SK-N-SH (cell line): Measurements from ENCODE around the gene MACROD1. TPM values are rescaled to one million over a fixed set of nuclear protein-coding genes. Genes with fewer than 3 reads are reported as not detected.

Source experiments
- CTCF ChIA-PET: fragments of 300-600, 350-600 bp; formaldehyde crosslinking; extraction: SDS; loops from one replicate; lab custom pipeline; 2021; lab: Yijun Ruan, JAX
- POLR2A ChIA-PET: fragments of 350-600 bp; sonication (Branson Sonifier 250); formaldehyde crosslinking; extraction: SDS; loops from one replicate; lab custom pipeline; 2020; ENCODE audit warnings: antibody characterized with exemption, inconsistent platforms; lab: Yijun Ruan, JAX
- DNase-seq: peaks from one replicate; pipeline ENCODE4 v3.0.0; 2012
- H2AFZ ChIP-seq: fragments of 200-600 bp; sonication (generic); 2 replicates; pipeline ENCODE4 v1.8.1; 2016; ENCODE audit warnings: antibody characterized with exemption, mild to moderate bottlenecking, low read depth
- H3F3A ChIP-seq: fragments of 200-600 bp; sonication (generic); replicated peaks from 2 replicates; pipeline ENCODE3; 2016; ENCODE audit warnings: antibody characterized with exemption, mild to moderate bottlenecking; ENCODE audit not compliant: insufficient read depth
- H3K27ac ChIP-seq, 2 experiments: fragments of 200-500 bp in 1 of 2; fragments of 200-600 bp in 1 of 2; sonication (Bioruptor generic) in 1 of 2; sonication (generic), shearing (Covaris generic) in 1 of 2; 2 replicates each; pipeline versions ENCODE4 v1.5.1 to v1.6.1; 2014 to 2016; ENCODE audit warnings: low read depth in 2 of 2, inconsistent platforms in 1 of 2, low read length in 1 of 2, mild to moderate bottlenecking in 1 of 2, mixed read lengths in 1 of 2
- H3K27me3 ChIP-seq: fragments of 200-600 bp; sonication (generic), shearing (Covaris generic); 2 replicates; pipeline ENCODE4 v1.6.1; 2016; ENCODE audit warnings: mixed run types; ENCODE audit not compliant: insufficient read depth
- H3K36me3 ChIP-seq, 2 experiments: fragments of 200-500 bp in 1 of 2; fragments of 200-600 bp in 1 of 2; sonication (Bioruptor generic) in 1 of 2; sonication (generic) in 1 of 2; replicated peaks in 1 of 2; 2 replicates each; pipeline versions ENCODE3 to v1.5.1; 2014 to 2016; ENCODE audit warnings: low read length in 1 of 2, mild to moderate bottlenecking in 1 of 2; ENCODE audit not compliant: insufficient read depth in 2 of 2, control insufficient read depth in 1 of 2
- H3K4me1 ChIP-seq, 2 experiments: fragments of 200-500 bp in 1 of 2; fragments of 200-600 bp in 1 of 2; sonication (Bioruptor generic) in 1 of 2; sonication (generic), shearing (Covaris generic) in 1 of 2; 2 replicates each; pipeline versions ENCODE4 v1.5.1 to v1.6.1; 2014 to 2016; ENCODE audit warnings: low read depth in 1 of 2, low read length in 1 of 2, mixed run types in 1 of 2; ENCODE audit not compliant: insufficient read depth in 2 of 2, control insufficient read depth in 1 of 2
- H3K4me2 ChIP-seq: fragments of 200-600 bp; sonication (generic), shearing (Covaris generic); 2 replicates; pipeline ENCODE4 v1.6.1; 2017; ENCODE audit warnings: mixed run types
- H3K4me3 ChIP-seq, 2 experiments: fragments of 200-500 bp in 1 of 2; fragments of 200-600 bp in 1 of 2; sonication (Bioruptor generic) in 1 of 2; sonication (generic), shearing (Covaris generic) in 1 of 2; 2 replicates each; pipeline versions ENCODE4 v1.5.1 to v1.8.1; 2014 to 2016; ENCODE audit warnings: low read depth in 2 of 2, inconsistent platforms in 1 of 2, low read length in 1 of 2, mild to moderate bottlenecking in 1 of 2, mixed read lengths in 1 of 2, moderate library complexity in 1 of 2
- H3K79me2 ChIP-seq: fragments of 200-600 bp; sonication (generic); 2 replicates; pipeline ENCODE4 v1.8.1; 2017; ENCODE audit warnings: mild to moderate bottlenecking; ENCODE audit not compliant: insufficient read depth
- H3K9ac ChIP-seq: fragments of 200-600 bp; sonication (generic); 2 replicates; pipeline ENCODE4 v1.6.1; 2017; ENCODE audit warnings: mixed run types
- H3K9me2 ChIP-seq: fragments of 200-600 bp; sonication (generic); 2 replicates; pipeline ENCODE4 v1.6.1; 2017; ENCODE audit warnings: mixed run types
- H3K9me3 ChIP-seq: fragments of 200-600 bp; sonication (generic); 2 replicates; pipeline ENCODE4 v1.6.1; 2017; ENCODE audit warnings: mixed run types, mild to moderate bottlenecking, moderate library complexity
- H4K20me1 ChIP-seq: fragments of 200-600 bp; sonication (generic); 2 replicates; pipeline ENCODE4 v1.6.1; 2017; ENCODE audit warnings: mild to moderate bottlenecking, mixed run types; ENCODE audit not compliant: insufficient read depth
- CHD2 ChIP-seq: fragments of 150-350 bp; IDR thresholded peaks from 2 replicates; pipeline ENCODE4 v1.6.1; 2018; ENCODE audit warnings: low read length; ENCODE audit not compliant: partially characterized antibody
- EP300 ChIP-seq, 2 experiments: IDR thresholded peaks; 2 replicates each; pipeline versions ENCODE4 v1.4.0 to v1.6.1; 2012; ENCODE audit warnings: borderline replicate concordance in 1 of 2, low read depth in 1 of 2, low read length in 1 of 2
- FOSL2 ChIP-seq: IDR thresholded peaks from 2 replicates; pipeline ENCODE4 v1.4.0; 2012; ENCODE audit warnings: low read depth, mild to moderate bottlenecking, moderate library complexity, borderline replicate concordance
- POLR2AphosphoS5 ChIP-seq: IDR thresholded peaks from 2 replicates; pipeline ENCODE4 v1.6.1; 2012; ENCODE audit warnings: low read depth, low read length
- RCOR1 ChIP-seq: fragments of 150-350 bp; IDR thresholded peaks from 2 replicates; pipeline ENCODE4 v1.6.1; 2017; ENCODE audit warnings: antibody characterized with exemption, low read length
- RXRA ChIP-seq: IDR thresholded peaks from 2 replicates; pipeline ENCODE4 v1.4.0; 2012; ENCODE audit warnings: low read depth, mild to moderate bottlenecking, borderline replicate concordance
- TCF12 ChIP-seq: IDR thresholded peaks from 2 replicates; pipeline ENCODE4 v1.4.0; 2012
- YY1 ChIP-seq: IDR thresholded peaks from 2 replicates; pipeline ENCODE4 v1.4.0; 2012; ENCODE audit warnings: low read depth, mild to moderate bottlenecking
- WGBS: methylation state at CpG from one replicate; pipeline ENCODE4 v1.1.6; 2017; ENCODE audit warnings: low lambda C conversion rate; 5-methylcytosine and 5-hydroxymethylcytosine counted together
- polyA plus RNA-seq, 3 experiments: library from polyadenylated mRNA; depleted of rRNA; stranded (reverse); fragments of >200 nt; gene quantifications; 2 replicates each; pipeline ENCODE4 v1.2.3, GENCODE V29; 2012
- TF ChIP-seq, protein P1 (sequence below): IDR thresholded peaks from 2 replicates; pipeline ENCODE4 v1.4.0; 2012; ENCODE audit warnings: low read depth, borderline replicate concordance
- TF ChIP-seq, protein P2 (sequence below): IDR thresholded peaks from 2 replicates; pipeline ENCODE4 v1.4.0; 2012; ENCODE audit warnings: low read depth, borderline replicate concordance
- TF ChIP-seq, protein P3 (sequence below): fragments of 150-350 bp; IDR thresholded peaks from 2 replicates; pipeline ENCODE4 v1.6.1; 2017; ENCODE audit warnings: antibody characterized with exemption, low read length, low read depth, borderline replicate concordance
- TF ChIP-seq, protein P4 (sequence below): IDR thresholded peaks from 2 replicates; pipeline ENCODE4 v1.4.0; 2012; ENCODE audit warnings: low read depth
- TF ChIP-seq, protein P5 (sequence below): IDR thresholded peaks from 2 replicates; pipeline ENCODE4 v1.6.1; 2012; ENCODE audit warnings: mild to moderate bottlenecking, low read depth, low read length, moderate library complexity

MACROD1 gene
- polyA plus RNA-seq, 1 of the 3 experiments (the other 2 are of a cell fraction): 49.1 TPM

DNA sequence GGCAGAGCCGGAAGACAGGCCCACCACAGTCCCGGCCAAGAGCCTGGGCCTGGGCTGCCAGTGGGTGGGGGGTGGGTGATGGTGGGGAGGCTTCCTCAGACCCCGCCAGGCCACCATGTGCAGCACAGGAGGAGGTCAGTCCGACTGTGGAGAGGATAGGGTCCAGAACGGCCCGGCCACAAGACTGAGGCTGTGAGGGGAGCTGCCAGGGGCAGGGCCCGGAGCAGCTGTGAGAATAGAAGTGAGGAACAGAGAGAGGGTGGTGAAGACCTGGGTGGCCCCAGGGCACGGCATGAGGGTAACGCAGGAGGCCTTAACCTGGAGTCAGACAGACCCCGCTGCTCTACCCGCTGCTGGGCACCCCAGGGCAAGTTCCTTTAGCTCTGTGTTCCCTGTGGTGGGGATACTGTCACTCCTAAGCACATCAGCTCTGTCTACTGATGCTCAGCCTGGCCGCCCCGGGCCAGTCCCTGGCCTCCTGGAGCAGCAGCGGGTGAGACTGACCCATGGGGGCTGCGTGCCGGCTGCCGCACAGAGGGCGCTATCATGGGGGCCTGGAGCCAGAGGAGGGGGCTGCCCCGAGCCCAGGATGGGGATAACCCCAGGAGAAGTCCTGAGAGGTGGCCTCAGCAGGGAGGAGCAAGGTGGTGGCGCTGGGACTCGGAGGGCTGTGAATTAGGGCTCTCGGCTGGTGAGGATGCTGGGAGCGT, 42.3 kb upstream of the MACROD1 start:
- POLR2A ChIA-PET: interaction anchor here (1.0 to 1.7 kb wide), 4 partner anchors 9 to 96 kb away, joined by 3 to 6 read pairs (median 4); partner anchors contain the start of genes NUDT22 and TRPT1

More for the DNA sequence above, 42.3 kb upstream of the MACROD1 start:
- CTCF ChIA-PET: interaction anchor here (2.3 to 5.3 kb wide), 3 partner anchors 9 to 94 kb away, joined by 7 to 52 read pairs (median 50); partner anchors contain the start of genes CATSPERZ and STIP1
- Histone ChIP-seq H3K27ac (peak overlapping the region in 1 of 2 experiments; percentile 48; a peak in 2 of 4 replicates), H3K27me3 (no peaks in the 10 kb centered on the region), H3K4me2 (peak overlapping the region; percentile 37; the same call in 1 of the 2 replicates), H3K9ac (no peak overlapping the region; the same call in 1 of the 2 replicates), H3K9me2 (no peaks in the 10 kb centered on the region), H3F3A (peaks cover 16% of the 10 kb centered on the region), H3K4me1 (peaks cover 4 to 27% of the 10 kb centered on the region in 2 experiments; a peak in 3 of 4 replicates), H4K20me1 (peaks cover 9% of the 10 kb centered on the region), H3K4me3 (no peak overlapping the region), H3K36me3 (peaks cover 10 to 21% of the 10 kb centered on the region in 2 experiments), H2AFZ (no peak overlapping the region; the same call in 1 of the 2 replicates), H3K9me3 (no peaks in the 10 kb centered on the region), H3K79me2 (no peaks in the 10 kb centered on the region; the same call in 1 of the 2 replicates)
- peak; percentile 31 for DNase-seq
- 92% methylated on average over 23 of the region's 23 CpGs for WGBS
- TF ChIP-seq, protein P1, sequence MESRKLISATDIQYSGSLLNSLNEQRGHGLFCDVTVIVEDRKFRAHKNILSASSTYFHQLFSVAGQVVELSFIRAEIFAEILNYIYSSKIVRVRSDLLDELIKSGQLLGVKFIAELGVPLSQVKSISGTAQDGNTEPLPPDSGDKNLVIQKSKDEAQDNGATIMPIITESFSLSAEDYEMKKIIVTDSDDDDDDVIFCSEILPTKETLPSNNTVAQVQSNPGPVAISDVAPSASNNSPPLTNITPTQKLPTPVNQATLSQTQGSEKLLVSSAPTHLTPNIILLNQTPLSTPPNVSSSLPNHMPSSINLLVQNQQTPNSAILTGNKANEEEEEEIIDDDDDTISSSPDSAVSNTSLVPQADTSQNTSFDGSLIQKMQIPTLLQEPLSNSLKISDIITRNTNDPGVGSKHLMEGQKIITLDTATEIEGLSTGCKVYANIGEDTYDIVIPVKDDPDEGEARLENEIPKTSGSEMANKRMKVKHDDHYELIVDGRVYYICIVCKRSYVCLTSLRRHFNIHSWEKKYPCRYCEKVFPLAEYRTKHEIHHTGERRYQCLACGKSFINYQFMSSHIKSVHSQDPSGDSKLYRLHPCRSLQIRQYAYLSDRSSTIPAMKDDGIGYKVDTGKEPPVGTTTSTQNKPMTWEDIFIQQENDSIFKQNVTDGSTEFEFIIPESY: no peak
- TF ChIP-seq FOSL2: no peak
- no peak for TF ChIP-seq TCF12
- no peak for TF ChIP-seq RCOR1
- TF ChIP-seq, protein P2, sequence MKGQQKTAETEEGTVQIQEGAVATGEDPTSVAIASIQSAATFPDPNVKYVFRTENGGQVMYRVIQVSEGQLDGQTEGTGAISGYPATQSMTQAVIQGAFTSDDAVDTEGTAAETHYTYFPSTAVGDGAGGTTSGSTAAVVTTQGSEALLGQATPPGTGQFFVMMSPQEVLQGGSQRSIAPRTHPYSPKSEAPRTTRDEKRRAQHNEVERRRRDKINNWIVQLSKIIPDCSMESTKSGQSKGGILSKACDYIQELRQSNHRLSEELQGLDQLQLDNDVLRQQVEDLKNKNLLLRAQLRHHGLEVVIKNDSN: no peak
- TF ChIP-seq, protein P3, sequence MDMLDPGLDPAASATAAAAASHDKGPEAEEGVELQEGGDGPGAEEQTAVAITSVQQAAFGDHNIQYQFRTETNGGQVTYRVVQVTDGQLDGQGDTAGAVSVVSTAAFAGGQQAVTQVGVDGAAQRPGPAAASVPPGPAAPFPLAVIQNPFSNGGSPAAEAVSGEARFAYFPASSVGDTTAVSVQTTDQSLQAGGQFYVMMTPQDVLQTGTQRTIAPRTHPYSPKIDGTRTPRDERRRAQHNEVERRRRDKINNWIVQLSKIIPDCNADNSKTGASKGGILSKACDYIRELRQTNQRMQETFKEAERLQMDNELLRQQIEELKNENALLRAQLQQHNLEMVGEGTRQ: no peak
- no peak for TF ChIP-seq POLR2AphosphoS5
- no peak for TF ChIP-seq RXRA
- no peak for TF ChIP-seq YY1
- no peak for TF ChIP-seq EP300 (IDR thresholded peaks at IDR 0.05; ENCODE audit: borderline replicate concordance in 1 of 2, low read depth in 1 of 2, low read length in 1 of 2)
- TF ChIP-seq CHD2: no peak
- TF ChIP-seq, protein P4, sequence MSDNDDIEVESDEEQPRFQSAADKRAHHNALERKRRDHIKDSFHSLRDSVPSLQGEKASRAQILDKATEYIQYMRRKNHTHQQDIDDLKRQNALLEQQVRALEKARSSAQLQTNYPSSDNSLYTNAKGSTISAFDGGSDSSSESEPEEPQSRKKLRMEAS: no peak
- TF ChIP-seq, protein P5, sequence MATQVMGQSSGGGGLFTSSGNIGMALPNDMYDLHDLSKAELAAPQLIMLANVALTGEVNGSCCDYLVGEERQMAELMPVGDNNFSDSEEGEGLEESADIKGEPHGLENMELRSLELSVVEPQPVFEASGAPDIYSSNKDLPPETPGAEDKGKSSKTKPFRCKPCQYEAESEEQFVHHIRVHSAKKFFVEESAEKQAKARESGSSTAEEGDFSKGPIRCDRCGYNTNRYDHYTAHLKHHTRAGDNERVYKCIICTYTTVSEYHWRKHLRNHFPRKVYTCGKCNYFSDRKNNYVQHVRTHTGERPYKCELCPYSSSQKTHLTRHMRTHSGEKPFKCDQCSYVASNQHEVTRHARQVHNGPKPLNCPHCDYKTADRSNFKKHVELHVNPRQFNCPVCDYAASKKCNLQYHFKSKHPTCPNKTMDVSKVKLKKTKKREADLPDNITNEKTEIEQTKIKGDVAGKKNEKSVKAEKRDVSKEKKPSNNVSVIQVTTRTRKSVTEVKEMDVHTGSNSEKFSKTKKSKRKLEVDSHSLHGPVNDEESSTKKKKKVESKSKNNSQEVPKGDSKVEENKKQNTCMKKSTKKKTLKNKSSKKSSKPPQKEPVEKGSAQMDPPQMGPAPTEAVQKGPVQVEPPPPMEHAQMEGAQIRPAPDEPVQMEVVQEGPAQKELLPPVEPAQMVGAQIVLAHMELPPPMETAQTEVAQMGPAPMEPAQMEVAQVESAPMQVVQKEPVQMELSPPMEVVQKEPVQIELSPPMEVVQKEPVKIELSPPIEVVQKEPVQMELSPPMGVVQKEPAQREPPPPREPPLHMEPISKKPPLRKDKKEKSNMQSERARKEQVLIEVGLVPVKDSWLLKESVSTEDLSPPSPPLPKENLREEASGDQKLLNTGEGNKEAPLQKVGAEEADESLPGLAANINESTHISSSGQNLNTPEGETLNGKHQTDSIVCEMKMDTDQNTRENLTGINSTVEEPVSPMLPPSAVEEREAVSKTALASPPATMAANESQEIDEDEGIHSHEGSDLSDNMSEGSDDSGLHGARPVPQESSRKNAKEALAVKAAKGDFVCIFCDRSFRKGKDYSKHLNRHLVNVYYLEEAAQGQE: no peak
